Measurements from ENCODE around the gene MYBPHL. TPM values are rescaled to one million over a fixed set of nuclear protein-coding genes. Genes with fewer than 3 reads are reported as not detected.

MYBPHL gene
- total RNA-seq, 4 donors from 2014 or later, result not detected

- TF ChIP-seq POLR2AphosphoS5 (IDR thresholded peaks at IDR 0.05) (no peak), POLR2A (IDR thresholded peaks at IDR 0.05; ENCODE audit: low read depth) (no peak), EP300 (IDR thresholded peaks at IDR 0.05) (no peak)
- TF ChIP-seq, protein P1, sequence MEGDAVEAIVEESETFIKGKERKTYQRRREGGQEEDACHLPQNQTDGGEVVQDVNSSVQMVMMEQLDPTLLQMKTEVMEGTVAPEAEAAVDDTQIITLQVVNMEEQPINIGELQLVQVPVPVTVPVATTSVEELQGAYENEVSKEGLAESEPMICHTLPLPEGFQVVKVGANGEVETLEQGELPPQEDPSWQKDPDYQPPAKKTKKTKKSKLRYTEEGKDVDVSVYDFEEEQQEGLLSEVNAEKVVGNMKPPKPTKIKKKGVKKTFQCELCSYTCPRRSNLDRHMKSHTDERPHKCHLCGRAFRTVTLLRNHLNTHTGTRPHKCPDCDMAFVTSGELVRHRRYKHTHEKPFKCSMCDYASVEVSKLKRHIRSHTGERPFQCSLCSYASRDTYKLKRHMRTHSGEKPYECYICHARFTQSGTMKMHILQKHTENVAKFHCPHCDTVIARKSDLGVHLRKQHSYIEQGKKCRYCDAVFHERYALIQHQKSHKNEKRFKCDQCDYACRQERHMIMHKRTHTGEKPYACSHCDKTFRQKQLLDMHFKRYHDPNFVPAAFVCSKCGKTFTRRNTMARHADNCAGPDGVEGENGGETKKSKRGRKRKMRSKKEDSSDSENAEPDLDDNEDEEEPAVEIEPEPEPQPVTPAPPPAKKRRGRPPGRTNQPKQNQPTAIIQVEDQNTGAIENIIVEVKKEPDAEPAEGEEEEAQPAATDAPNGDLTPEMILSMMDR (IDR thresholded peaks at IDR 0.05), result no peak
- no peak for DNase-seq (ENCODE audit: extremely low spot score)
- Histone ChIP-seq H3K9me3 (no peaks in the 10 kb centered on the region), H3K4me3 (peak overlapping the region; percentile 74 to 89 (median 76)), H3K27ac (replicated peaks in 1 of 4) (peak overlapping the region; percentile 63 to 69 (median 66)), H3K4me1 (peaks cover 23 to 55% (median 40%) of the 10 kb centered on the region in 4 donors), H3K27me3 (no peaks in the 10 kb centered on the region), H3K36me3 (no peaks in the 10 kb centered on the region)
- 40% methylated on average over 3 of the region's 80 CpGs for WGBS
- intact Hi-C loops (cut with DNase I), result loop anchor here (5.0 kb wide), 1 partner anchor 53 kb away; no protein-coding TSS in a partner anchor
Observed at GRCh38 chr1:109249654-109250401, 57.0 kb downstream of the MYBPHL start.

GRCh38 chr1:109248797-109249629 is 57.8 kb downstream of the MYBPHL start, which contains the start of gene CELSR2:
Gene CELSR2, plus strand, starts transcription at chr1:109249539. Its CDS starts 541 bp downstream, at chr1:109250080.
- peak within 1 kb of the TSS; percentile 63 to 69 (median 66) for H3K27ac ChIP-seq (replicated peaks in 1 of 4)
- intact Hi-C loops (cut with DNase I), result loop anchor here (5.0 kb wide), 1 partner anchor 52 kb away; no protein-coding TSS in a partner anchor
- no peak for DNase-seq (ENCODE audit: extremely low spot score)

DNA sequence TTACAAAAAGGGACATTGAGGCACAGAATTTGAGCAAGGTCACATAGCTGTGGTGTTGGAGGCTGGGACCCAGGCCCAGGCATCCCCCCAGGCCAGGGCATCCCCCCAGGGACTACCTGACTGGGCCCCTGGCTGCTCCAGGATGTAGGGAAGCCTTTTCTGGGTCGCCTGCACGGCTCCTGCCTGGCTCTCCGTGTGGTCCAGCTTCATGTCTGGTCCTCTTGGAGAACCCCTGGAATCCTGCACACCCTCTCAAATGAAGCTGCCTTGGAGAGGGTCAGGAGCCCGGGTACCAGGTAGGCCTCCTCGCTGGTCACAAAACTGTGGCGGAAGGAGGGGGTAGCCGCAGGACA is 58.4 kb downstream of the MYBPHL start:
- WGBS, result 93% methylated on average over 7 of the region's 7 CpGs
- Histone ChIP-seq H3K4me3 (no peak overlapping the region), H3K27me3 (no peaks in the 10 kb centered on the region), H3K9me3 (no peaks in the 10 kb centered on the region), H3K27ac (replicated peaks in 1 of 4) (no peak overlapping the region), H3K4me1 (peaks cover 8 to 41% (median 26%) of the 10 kb centered on the region in 4 donors), H3K36me3 (no peaks in the 10 kb centered on the region)
- intact Hi-C loops (cut with DNase I), result loop anchor here (5.0 kb wide), 1 partner anchor 51 kb away; no protein-coding TSS in a partner anchor
- TF ChIP-seq POLR2AphosphoS5 (IDR thresholded peaks at IDR 0.05) (no peak), EP300 (IDR thresholded peaks at IDR 0.05) (no peak), POLR2A (IDR thresholded peaks at IDR 0.05; ENCODE audit: low read depth) (no peak)
- TF ChIP-seq, protein P1 (IDR thresholded peaks at IDR 0.05), result no peak
- no peak for DNase-seq (ENCODE audit: extremely low spot score)

More at GRCh38 chr1:109248797-109249629, 57.8 kb downstream of the MYBPHL start, which contains the start of gene CELSR2:
- Histone ChIP-seq H3K4me3 (peak within 1 kb of the TSS; percentile 74 to 89 (median 76)), H3K36me3 (no peaks in the 10 kb centered on the region), H3K9me3 (no peaks in the 10 kb centered on the region), H3K27me3 (no peaks in the 10 kb centered on the region), H3K4me1 (peaks cover 14 to 47% (median 32%) of the 10 kb centered on the region in 4 donors)
- TF ChIP-seq EP300 (IDR thresholded peaks at IDR 0.05) (no peak), POLR2A (IDR thresholded peaks at IDR 0.05; ENCODE audit: low read depth) (no peak), POLR2AphosphoS5 (IDR thresholded peaks at IDR 0.05) (peak; percentile 63 to 72)
- TF ChIP-seq, protein P1 (IDR thresholded peaks at IDR 0.05), result no peak
- 57% methylated on average over 10 of the region's 49 CpGs for WGBS

DNA sequence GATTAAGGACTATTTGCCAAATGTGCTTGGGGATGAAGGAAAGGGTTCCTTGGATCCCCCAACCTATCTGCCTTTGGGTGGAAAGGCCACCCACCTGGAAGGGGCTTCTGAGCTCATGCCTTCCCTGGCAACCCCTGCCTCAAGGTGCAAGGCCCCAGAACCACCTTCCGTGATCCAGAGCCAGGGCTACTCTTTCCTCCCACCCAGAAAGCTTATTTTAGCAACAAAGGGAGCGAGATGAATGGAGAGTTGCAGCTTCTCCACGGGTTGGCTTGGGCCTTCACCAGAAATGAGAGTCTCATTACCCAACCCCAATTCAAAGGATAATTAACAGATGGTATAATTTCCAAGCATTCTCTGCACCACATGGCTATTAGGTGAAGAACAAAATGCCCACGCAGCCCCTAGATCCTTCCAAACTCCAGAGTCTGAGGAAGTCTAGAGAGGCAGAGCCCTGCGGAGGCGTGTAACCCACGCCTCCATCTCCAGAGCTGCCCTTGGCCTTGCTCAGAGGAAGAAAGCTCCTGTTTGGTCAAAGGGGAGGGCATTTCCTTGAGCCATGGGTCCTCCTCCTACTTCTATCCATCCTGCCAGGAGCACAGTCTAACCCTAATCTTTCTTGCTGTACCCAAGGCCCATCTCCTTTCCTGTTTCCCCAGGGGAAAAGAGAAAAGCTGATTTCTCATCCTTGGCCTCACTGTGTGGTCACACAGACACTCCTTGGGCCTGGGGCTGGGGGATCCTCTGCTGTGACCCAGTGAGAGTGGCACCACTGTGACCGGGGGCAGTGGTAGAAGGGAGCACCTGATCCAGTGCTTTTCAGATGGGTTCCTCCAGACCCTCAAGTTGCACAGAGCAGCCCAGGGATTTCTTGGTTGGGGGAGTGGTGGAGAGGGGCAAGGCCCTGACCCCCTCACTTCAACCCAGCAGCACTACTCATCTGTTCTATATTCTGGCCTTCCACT is 59.1 kb downstream of the MYBPHL start:
- intact Hi-C loops (cut with DNase I), result loop anchor here (5.0 kb wide), 1 partner anchor 50 kb away; no protein-coding TSS in a partner anchor
- no peaks in the 10 kb centered on the region for H3K36me3 ChIP-seq
- no peaks in the 10 kb centered on the region for H3K27me3 ChIP-seq
- no peak for DNase-seq (ENCODE audit: extremely low spot score)
- peaks cover 7 to 39% (median 22%) of the 10 kb centered on the region in 4 donors for H3K4me1 ChIP-seq
- H3K4me3 ChIP-seq, result no peak overlapping the region
- whole genome bisulfite sequencing, result 90% methylated on average over 8 of the region's 8 CpGs
- H3K27ac ChIP-seq (replicated peaks in 1 of 4), result no peak overlapping the region
- TF ChIP-seq POLR2A (IDR thresholded peaks at IDR 0.05; ENCODE audit: low read depth) (no peak), EP300 (IDR thresholded peaks at IDR 0.05) (no peak), POLR2AphosphoS5 (IDR thresholded peaks at IDR 0.05) (no peak)
- TF ChIP-seq, protein P1 (IDR thresholded peaks at IDR 0.05), result no peak
- H3K9me3 ChIP-seq, result no peaks in the 10 kb centered on the region
